ENCODE measurements around the gene PAPOLG.

DNA sequence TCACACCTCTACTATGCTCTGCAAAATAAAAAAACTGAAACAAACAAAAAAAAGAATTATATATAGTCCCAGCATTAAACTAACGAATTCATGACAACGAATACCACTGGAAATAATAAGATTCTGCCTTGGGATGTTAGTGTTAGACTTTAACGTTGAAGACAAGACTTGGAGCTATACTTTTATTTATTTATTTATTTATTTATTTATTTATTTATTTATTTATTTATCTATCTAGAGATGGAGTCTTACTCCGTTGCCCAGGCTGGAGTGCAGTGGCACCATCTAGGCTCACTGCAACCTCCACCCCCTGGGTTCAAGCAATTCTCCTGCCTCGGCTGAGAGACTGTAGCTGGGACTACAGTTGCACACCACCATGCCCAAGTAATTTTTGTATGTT lies 27.2 kb upstream of the PAPOLG start:
- TF ChIP-seq CTCF (IDR thresholded peaks at IDR 0.05) (no peak), EP300 (IDR thresholded peaks at IDR 0.05) (no peak), POLR2AphosphoS5 (IDR thresholded peaks at IDR 0.05) (no peak), POLR2A (IDR thresholded peaks at IDR 0.05) (no peak)
